ENCODE data around the gene ORMDL1. TPM values are rescaled to one million over a fixed set of nuclear protein-coding genes. Genes with fewer than 3 reads are reported as not detected.
"Not testable (repeated sequence)": the region's sequence is repeated elsewhere in the genome, so short reads cannot be mapped to it uniquely, and the experiment has no call there.

Gene ORMDL1
- total RNA-seq, 1 donor from 2014 or later: 45.8 TPM

GRCh38 chr2:189770590-189771322, 13.4 kb downstream of the ORMDL1 start:
- DNase-seq: no peak

GRCh38 chr2:189763908-189764661, 20.1 kb downstream of the ORMDL1 start:
- no peak for DNase-seq

GRCh38 chr2:189762551-189763298, 21.4 kb downstream of the ORMDL1 start, which contains the start of gene OSGEPL1:
TSS of gene OSGEPL1 (minus strand) at chr2:189762792. CDS start at chr2:189761640, 1,152 bp downstream.
- peak; percentile 90 for DNase-seq

- DNase-seq: no peak
Measured at GRCh38 chr2:189762229-189762550, 21.9 kb downstream of the ORMDL1 start.

- not testable (repeated sequence) for DNase-seq
Measured at GRCh38 chr2:189760154-189760553, 24.0 kb downstream of the ORMDL1 start.

- DNase-seq: no peak
Measured at GRCh38 chr2:189756311-189756952, 27.7 kb downstream of the ORMDL1 start.

- DNase-seq: no peak
Measured at GRCh38 chr2:189751080-189751658, 33.0 kb downstream of the ORMDL1 start.

- DNase-seq: no peak
Measured at GRCh38 chr2:189729430-189729829, 54.7 kb downstream of the ORMDL1 start.

- no peak for DNase-seq
Measured at GRCh38 chr2:189726849-189727248, 57.3 kb downstream of the ORMDL1 start.

- DNase-seq: no peak
Measured at GRCh38 chr2:189726271-189726670, 57.9 kb downstream of the ORMDL1 start.

- DNase-seq: no peak
Measured at GRCh38 chr2:189723192-189723591, 60.9 kb downstream of the ORMDL1 start.

Other genes starting within 250 kb of the ORMDL1 start
- gene SLC40A1, start 203.6 kb downstream of the ORMDL1 start, total RNA-seq: 265 TPM
- gene ASNSD1, start 122.9 kb downstream of the ORMDL1 start, total RNA-seq: 41.9 TPM
- 15.9 TPM for gene ANKAR, start 109.7 kb downstream of the ORMDL1 start, total RNA-seq
- gene OSGEPL1, start 21.5 kb downstream of the ORMDL1 start, total RNA-seq: 10.8 TPM
- gene PMS1, start 111 bp upstream of the ORMDL1 start, total RNA-seq: 27.5 TPM